Measurements from ENCODE around the gene AKNA. TPM values are rescaled to one million over a fixed set of nuclear protein-coding genes. Genes with fewer than 3 reads are reported as not detected.

Gene AKNA
- total RNA-seq, 1 donor from 2014 or later, result 11.4 TPM

DNA sequence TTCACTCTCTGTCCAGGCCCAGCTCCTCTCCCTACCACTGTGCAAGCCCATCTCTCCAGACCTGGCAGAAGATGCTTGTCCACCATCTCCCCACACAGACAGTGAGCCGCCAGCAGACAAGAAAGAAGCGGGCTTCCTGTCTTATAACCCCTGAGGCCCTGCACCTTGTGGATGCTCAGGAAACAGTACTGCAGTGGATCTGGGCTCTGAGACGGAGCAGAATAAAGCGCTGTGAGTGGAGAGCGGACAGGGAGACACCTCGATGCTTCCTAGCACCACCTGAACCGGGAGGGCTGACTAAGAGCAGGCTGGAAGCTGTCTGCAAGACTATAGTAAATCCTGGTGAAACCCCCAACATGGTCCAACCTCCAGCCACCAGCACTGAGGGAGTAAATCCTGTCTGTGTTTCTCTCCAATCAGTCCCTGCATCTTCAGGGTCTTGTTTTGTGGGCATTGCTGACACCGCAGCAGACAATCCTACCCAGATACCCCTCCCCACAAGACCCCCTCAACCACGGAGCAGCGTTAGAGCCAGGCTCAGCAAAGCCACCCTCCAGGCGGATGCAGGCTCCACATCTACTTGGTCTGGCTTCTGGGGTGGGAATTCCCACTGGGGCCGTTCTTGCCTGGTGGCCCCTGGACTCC is 39.4 kb downstream of the AKNA start:
- Histone ChIP-seq H3K9ac (no peak overlapping the region), H4K20me1 (ENCODE audit: low read depth) (no peaks in the 10 kb centered on the region), H3K4me2 (no peak overlapping the region), H3K27me3 (no peaks in the 10 kb centered on the region), H3K36me3 (no peaks in the 10 kb centered on the region), H3F3A (ENCODE audit: low read depth) (no peaks in the 10 kb centered on the region), H3K9me3 (ENCODE audit: low read depth) (no peaks in the 10 kb centered on the region), H3K4me3 (no peak overlapping the region), H3K4me1 (peaks cover 10% of the 10 kb centered on the region), H3K27ac (no peak overlapping the region), H3K79me2 (ENCODE audit: low read depth) (no peaks in the 10 kb centered on the region), H2AFZ (replicated peaks) (no peak overlapping the region)
- Mint-ChIP-seq H3K27ac (peak overlapping the region; percentile 91), H3K4me1 (peaks cover 22% of the 10 kb centered on the region), H3K36me3 (peaks cover 16% of the 10 kb centered on the region), H3K27me3 (ENCODE audit: insufficient read depth, low read depth) (peaks cover 4% of the 10 kb centered on the region), H3K9me3 (no peaks in the 10 kb centered on the region), H3K4me3 (no peak overlapping the region)
- no peak for DNase-seq (ENCODE audit: low spot score)
- no peak for TF ChIP-seq EZH2phosphoT487 (IDR thresholded peaks at IDR 0.05)
- TF ChIP-seq, protein P1, sequence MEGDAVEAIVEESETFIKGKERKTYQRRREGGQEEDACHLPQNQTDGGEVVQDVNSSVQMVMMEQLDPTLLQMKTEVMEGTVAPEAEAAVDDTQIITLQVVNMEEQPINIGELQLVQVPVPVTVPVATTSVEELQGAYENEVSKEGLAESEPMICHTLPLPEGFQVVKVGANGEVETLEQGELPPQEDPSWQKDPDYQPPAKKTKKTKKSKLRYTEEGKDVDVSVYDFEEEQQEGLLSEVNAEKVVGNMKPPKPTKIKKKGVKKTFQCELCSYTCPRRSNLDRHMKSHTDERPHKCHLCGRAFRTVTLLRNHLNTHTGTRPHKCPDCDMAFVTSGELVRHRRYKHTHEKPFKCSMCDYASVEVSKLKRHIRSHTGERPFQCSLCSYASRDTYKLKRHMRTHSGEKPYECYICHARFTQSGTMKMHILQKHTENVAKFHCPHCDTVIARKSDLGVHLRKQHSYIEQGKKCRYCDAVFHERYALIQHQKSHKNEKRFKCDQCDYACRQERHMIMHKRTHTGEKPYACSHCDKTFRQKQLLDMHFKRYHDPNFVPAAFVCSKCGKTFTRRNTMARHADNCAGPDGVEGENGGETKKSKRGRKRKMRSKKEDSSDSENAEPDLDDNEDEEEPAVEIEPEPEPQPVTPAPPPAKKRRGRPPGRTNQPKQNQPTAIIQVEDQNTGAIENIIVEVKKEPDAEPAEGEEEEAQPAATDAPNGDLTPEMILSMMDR (IDR thresholded peaks at IDR 0.05), result no peak
- TF ChIP-seq EZH2 (IDR thresholded peaks at IDR 0.05), result no peak

DNA sequence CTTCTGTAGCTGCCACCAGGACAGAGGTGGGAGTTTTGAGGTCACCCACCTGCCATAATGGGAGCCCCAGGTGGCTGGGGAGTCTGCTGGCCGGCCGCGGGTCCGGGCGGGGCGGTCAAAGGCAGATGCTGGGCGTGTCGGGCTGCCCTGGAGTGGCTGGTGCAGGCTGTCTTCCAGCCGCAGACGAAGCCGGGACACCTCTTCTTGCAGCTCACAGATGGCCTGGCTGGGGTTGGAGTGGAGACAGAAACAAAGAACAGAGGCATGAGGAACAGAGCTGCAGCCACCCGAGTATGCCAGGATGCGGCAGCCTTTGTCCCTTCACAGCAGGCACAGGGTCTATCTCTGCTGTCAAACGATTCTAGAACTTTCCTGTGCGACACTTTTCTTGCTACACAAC is 40.1 kb downstream of the AKNA start:
- Histone ChIP-seq H2AFZ (replicated peaks) (no peak overlapping the region), H3K4me3 (no peak overlapping the region), H3K4me1 (peaks cover 10% of the 10 kb centered on the region), H3F3A (ENCODE audit: low read depth) (no peaks in the 10 kb centered on the region), H3K4me2 (no peak overlapping the region), H3K27ac (no peak overlapping the region), H3K27me3 (no peaks in the 10 kb centered on the region), H4K20me1 (ENCODE audit: low read depth) (no peaks in the 10 kb centered on the region), H3K9ac (no peak overlapping the region), H3K79me2 (ENCODE audit: low read depth) (no peaks in the 10 kb centered on the region), H3K36me3 (no peaks in the 10 kb centered on the region), H3K9me3 (ENCODE audit: low read depth) (no peaks in the 10 kb centered on the region)
- TF ChIP-seq EZH2phosphoT487 (IDR thresholded peaks at IDR 0.05) (no peak), EZH2 (IDR thresholded peaks at IDR 0.05) (no peak)
- TF ChIP-seq, protein P1 (IDR thresholded peaks at IDR 0.05), result no peak
- peak overlapping the region; percentile 14 for H3K27ac Mint-ChIP-seq
- DNase-seq (ENCODE audit: low spot score), result no peak
- no peak overlapping the region for H3K4me3 Mint-ChIP-seq
- H3K9me3 Mint-ChIP-seq, result no peaks in the 10 kb centered on the region
- peaks cover 22% of the 10 kb centered on the region for H3K4me1 Mint-ChIP-seq
- H3K27me3 Mint-ChIP-seq (ENCODE audit: insufficient read depth, low read depth), result peaks cover 2% of the 10 kb centered on the region
- peaks cover 18% of the 10 kb centered on the region for H3K36me3 Mint-ChIP-seq

DNA sequence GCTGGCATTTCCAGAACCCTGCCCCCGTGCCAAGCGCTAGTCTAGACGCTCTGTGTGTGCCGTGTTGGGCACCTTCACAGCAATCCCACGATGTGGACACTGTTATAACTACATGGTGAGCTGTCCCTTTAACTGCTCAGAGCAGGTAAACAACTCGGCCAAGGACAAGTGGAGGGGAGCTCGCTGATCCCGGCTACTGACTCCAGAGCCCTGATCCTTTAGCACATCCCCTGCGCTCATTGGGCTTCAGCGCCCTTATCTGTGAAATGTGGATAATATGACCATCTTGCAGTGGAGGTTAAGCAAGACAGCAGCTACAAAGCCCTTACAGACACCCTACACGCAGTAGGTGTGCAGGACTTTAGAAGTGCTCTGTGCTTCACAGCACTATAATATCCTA is 41.6 kb downstream of the AKNA start:
- H3K9me3 ChIP-seq (ENCODE audit: low read depth), result no peaks in the 10 kb centered on the region
- H4K20me1 ChIP-seq (ENCODE audit: low read depth), result no peaks in the 10 kb centered on the region
- H3K79me2 ChIP-seq (ENCODE audit: low read depth), result no peaks in the 10 kb centered on the region
- H3K4me1 ChIP-seq, result peaks cover 10% of the 10 kb centered on the region
- no peaks in the 10 kb centered on the region for H3F3A ChIP-seq (ENCODE audit: low read depth)
- Mint-ChIP-seq H3K27me3 (ENCODE audit: insufficient read depth, low read depth) (peaks cover 4% of the 10 kb centered on the region), H3K36me3 (peaks cover 15% of the 10 kb centered on the region), H3K9me3 (no peaks in the 10 kb centered on the region), H3K4me1 (peaks cover 22% of the 10 kb centered on the region), H3K4me3 (no peak overlapping the region), H3K27ac (no peak overlapping the region)
- TF ChIP-seq EZH2 (IDR thresholded peaks at IDR 0.05) (no peak), EZH2phosphoT487 (IDR thresholded peaks at IDR 0.05) (no peak)
- TF ChIP-seq, protein P1 (IDR thresholded peaks at IDR 0.05), result no peak
- no peak overlapping the region for H3K27ac ChIP-seq
- no peak overlapping the region for H3K4me2 ChIP-seq
- no peaks in the 10 kb centered on the region for H3K27me3 ChIP-seq
- H3K4me3 ChIP-seq, result no peak overlapping the region
- no peak for DNase-seq (ENCODE audit: low spot score)
- H3K36me3 ChIP-seq, result no peaks in the 10 kb centered on the region
- no peak overlapping the region for H3K9ac ChIP-seq
- no peak overlapping the region for H2AFZ ChIP-seq (replicated peaks)
